Small intestine (tissue), 7 donors: Measurements from ENCODE around the gene KRT85. TPM values are rescaled to one million over a fixed set of nuclear protein-coding genes. Genes with fewer than 3 reads are reported as not detected.
"Not testable (repeated sequence)": the region's sequence is repeated elsewhere in the genome, so short reads cannot be mapped to it uniquely, and the experiment has no call there.

Experiments
- DNase-seq, 2 donors: peaks; one replicate each; pipeline versions ENCODE4 v3.0.0 to v3.0.0-alpha.2; 2013
- FAIRE-seq: peaks from 2 replicates; lab custom pipeline; 2012; peaks lifted over from hg19 to GRCh38; lab: Jason Lieb, UNC
- H3K27ac ChIP-seq, 3 donors: one replicate each; pipeline ENCODE4 v1.5.1; 2013; ENCODE audit warnings: low read length in 2 of 3, mild to moderate bottlenecking in 2 of 3, control low read depth in 1 of 3, inconsistent platforms in 1 of 3, low read depth in 1 of 3, moderate library complexity in 1 of 3
- H3K27me3 ChIP-seq, 3 donors: one replicate each; pipeline ENCODE4 v1.6.1; 2013; ENCODE audit warnings: low read length in 3 of 3, inconsistent platforms in 1 of 3; ENCODE audit not compliant: control insufficient read depth in 3 of 3, insufficient read depth in 3 of 3
- H3K36me3 ChIP-seq, 3 donors: one replicate each; pipeline ENCODE4 v1.6.1; 2013; ENCODE audit warnings: low read length in 3 of 3, inconsistent platforms in 1 of 3, low read depth in 1 of 3, mild to moderate bottlenecking in 1 of 3, moderate library complexity in 1 of 3; ENCODE audit not compliant: control insufficient read depth in 3 of 3, insufficient read depth in 2 of 3
- H3K4me1 ChIP-seq, 3 donors: one replicate each; pipeline ENCODE4 v1.6.1; 2013; ENCODE audit warnings: low read length in 2 of 3, inconsistent platforms in 1 of 3, low read depth in 1 of 3, mild to moderate bottlenecking in 1 of 3, moderate library complexity in 1 of 3; ENCODE audit not compliant: control insufficient read depth in 3 of 3, insufficient read depth in 2 of 3
- H3K4me3 ChIP-seq, 3 donors: one replicate each; pipeline ENCODE4 v1.5.1; 2013; ENCODE audit warnings: low read length in 3 of 3, control low read depth in 1 of 3, inconsistent platforms in 1 of 3, low read depth in 1 of 3, mild to moderate bottlenecking in 1 of 3, moderate library complexity in 1 of 3
- H3K9me3 ChIP-seq, 2 donors: one replicate each; pipeline ENCODE4 v1.6.1; 2013; ENCODE audit warnings: low read depth in 1 of 2, low read length in 1 of 2; ENCODE audit not compliant: control insufficient read depth in 2 of 2, insufficient read depth in 1 of 2
- WGBS, 3 donors: extraction: QIAGEN DNeasy Blood & Tissue Kit; methylation state at CpG; one replicate each; pipeline ENCODE4 v1.1.7; 2013; 5-methylcytosine and 5-hydroxymethylcytosine counted together
- polyA plus RNA-seq, 4 donors: library from polyadenylated mRNA; stranded (reverse) in 3 of 4; unstranded in 1 of 4; fragments of 200-250 nt in 3 of 4; fragments of 120-200 nt in 1 of 4; gene quantifications; one replicate each; pipeline versions ENCODE4 v1.2.1 to v1.2.3, GENCODE V29; 2013
- donor health status: healthy with polysubstance abuse.
- donor health status: control.
- donor health status: control.
- donor health status: Bipolar disorder and iron deficiency.
- donor health status: healthy.

Gene KRT85
- polyA plus RNA-seq, 4 donors, result 0.03 TPM; not detected in 3

DNA sequence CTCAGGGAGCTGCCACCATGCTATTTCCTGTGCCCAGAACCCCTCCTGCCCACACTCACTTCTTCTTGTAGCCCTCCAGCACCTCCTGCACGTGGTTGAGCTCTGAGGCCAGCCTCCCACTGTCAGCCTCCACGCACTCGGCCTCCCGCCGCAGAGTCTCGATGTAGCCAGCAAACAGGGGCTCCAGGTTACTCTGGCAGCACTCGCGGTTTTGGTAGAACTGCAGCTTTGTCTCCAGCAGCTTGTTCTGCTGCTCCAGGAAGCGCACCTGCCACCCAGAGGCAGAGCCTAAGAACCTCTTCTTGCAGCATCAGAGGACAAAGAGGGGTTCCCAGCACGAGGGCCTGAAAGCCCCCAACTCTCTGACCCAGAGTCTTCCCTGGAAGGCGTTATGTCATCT lies 48.2 kb downstream of the KRT85 start:
- Histone ChIP-seq H3K9me3 (no peaks in the 10 kb centered on the region), H3K4me1 (no peaks in the 10 kb centered on the region), H3K4me3 (no peak overlapping the region), H3K36me3 (no peaks in the 10 kb centered on the region), H3K27me3 (peaks cover 0 to 24% (median 5%) of the 10 kb centered on the region in 3 donors), H3K27ac (no peak overlapping the region)
- WGBS, 3 donors, result 57 to 64% (median 61%) methylated on average over 11 of the region's 11 CpGs
- FAIRE-seq (no peak), DNase-seq (peak in 1 of 2 donors; percentile 8)

- FAIRE-seq, result no peak
- Histone ChIP-seq H3K9me3 (no peaks in the 10 kb centered on the region), H3K27ac (no peak overlapping the region), H3K27me3 (peaks cover 0 to 24% (median 5%) of the 10 kb centered on the region in 3 donors), H3K4me3 (no peak overlapping the region), H3K4me1 (no peaks in the 10 kb centered on the region), H3K36me3 (no peaks in the 10 kb centered on the region)
- DNase-seq, result no peak
- 80 to 84% (median 84%) methylated on average over 10 to 11 of the region's 11 CpGs for WGBS, 3 donors
Measured at GRCh38 chr12:52318241-52318990, 48.9 kb downstream of the KRT85 start.

DNA sequence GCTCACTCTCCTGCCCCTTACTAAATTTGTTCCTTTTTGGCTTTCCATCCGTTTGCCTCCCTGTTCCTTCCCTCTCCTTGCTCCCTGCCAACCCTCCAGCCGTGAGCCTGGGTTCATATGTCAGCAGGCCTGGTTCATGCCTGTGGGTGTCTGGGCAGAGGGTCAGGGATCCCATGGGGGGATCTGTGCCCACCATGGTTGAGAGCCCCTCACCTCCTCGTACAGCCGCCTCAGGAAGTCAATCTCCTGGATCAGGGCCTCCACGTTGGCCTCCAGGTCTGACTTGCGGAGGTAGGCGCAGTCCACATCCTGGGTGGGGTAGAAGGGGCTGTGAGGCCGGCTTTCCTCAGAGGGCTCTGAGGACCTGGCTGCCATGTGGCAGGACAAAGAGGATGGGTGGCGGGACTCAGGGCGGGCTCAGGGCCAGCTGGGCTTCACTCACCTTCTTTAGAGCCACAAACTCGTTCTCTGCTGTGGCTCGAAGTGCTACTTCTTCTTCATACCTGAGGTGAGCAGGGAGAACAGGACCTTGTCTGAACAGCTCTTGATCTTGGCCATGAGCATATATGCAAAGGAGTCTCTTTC lies 49.7 kb downstream of the KRT85 start:
- Histone ChIP-seq H3K9me3 (no peaks in the 10 kb centered on the region), H3K27me3 (peaks cover 0 to 24% (median 5%) of the 10 kb centered on the region in 3 donors), H3K4me3 (no peak overlapping the region), H3K4me1 (no peaks in the 10 kb centered on the region), H3K36me3 (no peaks in the 10 kb centered on the region), H3K27ac (no peak overlapping the region)
- 88 to 91% (median 89%) methylated on average over 11 to 12 of the region's 12 CpGs for WGBS, 3 donors
- FAIRE-seq, result no peak
- no peak for DNase-seq

- DNase-seq (no peak), FAIRE-seq (no peak)
- Histone ChIP-seq H3K4me3 (no peak overlapping the region), H3K27ac (no peak overlapping the region), H3K4me1 (no peaks in the 10 kb centered on the region), H3K9me3 (no peaks in the 10 kb centered on the region), H3K36me3 (no peaks in the 10 kb centered on the region), H3K27me3 (peaks cover 0 to 26% (median 3%) of the 10 kb centered on the region in 3 donors)
- WGBS, 3 donors, result 83 to 93% (median 88%) methylated on average over 11 of the region's 11 CpGs
Measured at GRCh38 chr12:52316701-52317100, 50.6 kb downstream of the KRT85 start.

- Histone ChIP-seq H3K9me3 (no peaks in the 10 kb centered on the region), H3K4me1 (no peaks in the 10 kb centered on the region), H3K27me3 (peaks cover 0 to 21% (median 3%) of the 10 kb centered on the region in 3 donors), H3K27ac (no peak overlapping the region), H3K4me3 (no peak overlapping the region), H3K36me3 (no peaks in the 10 kb centered on the region)
- DNase-seq (no peak), FAIRE-seq (no peak)
- WGBS, 3 donors, result 83 to 92% (median 90%) methylated on average over 9 of the region's 9 CpGs
Measured at GRCh38 chr12:52316290-52316689, 51.0 kb downstream of the KRT85 start.

DNA sequence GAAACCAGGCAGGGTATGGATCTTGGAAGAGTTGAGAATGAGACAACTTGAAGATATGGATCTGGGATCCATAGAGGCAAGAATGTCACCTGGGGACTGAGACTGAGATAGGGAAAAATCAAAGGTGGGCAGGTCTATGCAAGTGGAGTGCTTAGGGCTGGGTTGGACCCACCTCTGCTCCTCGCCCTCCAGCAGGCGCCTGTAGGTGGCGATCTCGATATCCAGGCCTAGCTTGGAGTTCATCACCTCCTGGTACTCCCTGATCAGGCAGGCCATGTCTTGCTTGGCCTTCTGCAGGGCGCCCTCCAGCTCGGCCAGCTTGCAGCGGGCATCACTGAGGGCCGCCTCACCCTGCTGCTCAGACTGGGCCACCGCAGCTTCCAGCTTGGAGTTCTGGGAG lies 51.6 kb downstream of the KRT85 start:
- not testable (repeated sequence) for H3K9me3 ChIP-seq, H3K4me1 ChIP-seq, FAIRE-seq, H3K4me3 ChIP-seq, H3K27ac ChIP-seq, H3K36me3 ChIP-seq
- 46 to 63% (median 55%) methylated on average over 9 of the region's 9 CpGs for WGBS, 3 donors
- H3K27me3 ChIP-seq, result peaks cover 0 to 18% (median 3%) of the 10 kb centered on the region in 3 donors
- peak; percentile 20 to 30 for DNase-seq

DNA sequence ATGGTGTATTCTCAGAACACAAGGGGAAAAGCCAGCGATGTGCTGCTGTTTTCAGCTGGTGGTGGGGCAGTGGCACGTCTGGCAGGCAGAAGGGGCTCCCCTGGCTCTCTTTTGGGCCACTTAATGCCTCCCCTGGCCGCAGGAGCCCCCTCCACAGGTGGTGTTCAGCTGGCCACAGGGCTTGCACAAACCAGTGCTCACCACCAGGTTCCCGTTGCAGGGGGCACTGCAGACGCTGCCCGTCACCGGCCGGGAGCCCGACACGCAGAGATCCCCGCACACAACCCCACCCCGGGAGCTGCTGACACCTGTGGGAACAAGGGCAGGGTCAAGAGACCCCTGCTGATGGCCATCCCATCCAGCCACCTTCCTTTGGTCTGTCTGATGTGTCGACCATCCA lies 52.8 kb downstream of the KRT85 start:
- no peaks in the 10 kb centered on the region for H3K36me3 ChIP-seq
- DNase-seq (no peak), FAIRE-seq (no peak)
- H3K9me3 ChIP-seq, result no peaks in the 10 kb centered on the region
- H3K27me3 ChIP-seq, result peaks cover 0 to 12% (median 2%) of the 10 kb centered on the region in 3 donors
- no peak overlapping the region for H3K4me3 ChIP-seq
- no peak overlapping the region for H3K27ac ChIP-seq
- WGBS, 3 donors, result 78 to 89% (median 85%) methylated on average over 12 to 13 of the region's 13 CpGs
- no peaks in the 10 kb centered on the region for H3K4me1 ChIP-seq

DNA sequence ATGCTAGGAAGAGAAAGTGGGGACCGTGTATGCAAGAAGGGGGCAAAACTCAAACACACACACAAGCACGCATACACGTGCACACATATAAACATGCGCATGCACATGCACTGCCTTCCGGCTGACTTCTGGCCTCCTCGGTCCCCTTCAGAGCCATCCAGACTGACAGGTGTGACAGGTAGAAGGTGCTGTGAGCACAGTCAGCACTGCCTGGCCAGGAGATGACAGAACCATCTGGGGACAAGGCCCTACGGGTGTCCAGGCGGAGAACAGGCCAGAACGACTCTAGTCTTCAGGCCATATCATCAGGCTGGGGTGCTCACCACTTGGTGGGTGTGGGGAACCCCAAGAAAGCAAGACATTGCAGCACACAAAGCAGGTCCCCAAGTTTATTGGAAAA lies 53.4 kb downstream of the KRT85 start:
- Histone ChIP-seq H3K27ac (no peak overlapping the region), H3K4me3 (no peak overlapping the region), H3K27me3 (peaks cover 2 to 14% (median 6%) of the 10 kb centered on the region in 3 donors), H3K4me1 (no peaks in the 10 kb centered on the region), H3K9me3 (no peaks in the 10 kb centered on the region), H3K36me3 (no peaks in the 10 kb centered on the region)
- WGBS, 3 donors, result 79 to 85% (median 84%) methylated on average over 9 of the region's 9 CpGs
- DNase-seq (no peak), FAIRE-seq (no peak)
